Breast epithelium (tissue), 4 donors: ENCODE results near the gene UBALD1. TPM values are rescaled to one million over a fixed set of nuclear protein-coding genes. Genes with fewer than 3 reads are reported as not detected.
"Not testable (repeated sequence)": the region's sequence is repeated elsewhere in the genome, so short reads cannot be mapped to it uniquely, and the experiment has no call there.

Experiments used
- DNase-seq, 2 donors: peaks; one replicate each; pipeline ENCODE4 v3.0.0-alpha.2; 2019; ENCODE audit warnings: low spot score in 2 of 2
- H3K27ac ChIP-seq, 2 donors: fragments of 200-600 bp; sonication (generic) in 1 of 2; one replicate each; pipeline ENCODE4 v1.5.1; 2016 to 2019; ENCODE audit warnings: mild to moderate bottlenecking in 1 of 2
- H3K27me3 ChIP-seq, 2 donors: fragments of 200-600 bp; sonication (generic) in 1 of 2; one replicate each; pipeline versions ENCODE4 v1.5.1 to v1.6.0; 2017 to 2019; ENCODE audit warnings: control low read depth in 1 of 2, mild to moderate bottlenecking in 1 of 2
- H3K36me3 ChIP-seq: fragments of 200-600 bp; one replicate; pipeline ENCODE4 v1.5.1; 2019
- H3K4me1 ChIP-seq, 2 donors: fragments of 200-600 bp; sonication (generic); one replicate each; pipeline ENCODE4 v1.5.1; 2016 to 2019; ENCODE audit warnings: control low read depth in 1 of 2
- H3K4me3 ChIP-seq, 3 donors: fragments of 200-600 bp; sonication (generic); 1 replicate in 2 of 3; 2 replicates in 1 of 3; pipeline ENCODE4 v1.5.1; 2016 to 2019; ENCODE audit warnings: mild to moderate bottlenecking in 3 of 3, moderate library complexity in 2 of 3
- H3K9me3 ChIP-seq, 2 donors: fragments of 200-600 bp; sonication (generic) in 1 of 2; one replicate each; pipeline ENCODE4 v1.5.1; 2016 to 2019; ENCODE audit warnings: control low read depth in 1 of 2
- POLR2A ChIP-seq: fragments of 450-650 bp; IDR thresholded peaks from one replicate; pipeline ENCODE4 v1.6.1; 2016; ENCODE audit warnings: antibody characterized with exemption, mild to moderate bottlenecking, moderate library complexity
- POLR2AphosphoS5 ChIP-seq, 3 donors: sonication (generic); formaldehyde crosslinking; IDR thresholded peaks; one replicate each; pipeline ENCODE4 v1.6.1; 2017; ENCODE audit warnings: antibody characterized with exemption in 3 of 3
- intact Hi-C: fragments of 100-400 bp; cut with DNase I; formaldehyde crosslinking; loops from one replicate; pipeline ENCODE4 v1.15.1; 2023; ENCODE audit warnings: low total_unique reads
- total RNA-seq, 3 donors: library from RNA; depleted of rRNA; stranded (reverse); fragments of >200 nt; gene quantifications; one replicate each; pipeline ENCODE4 v1.1.0, GENCODE V29; 2016
- TF ChIP-seq, protein P1 (sequence below), 3 donors: fragments of 450-650 bp; IDR thresholded peaks; one replicate each; pipeline ENCODE4 v1.5.1; 2016 to 2017; ENCODE audit warnings: antibody characterized with exemption in 3 of 3, mild to moderate bottlenecking in 3 of 3, moderate library complexity in 3 of 3

UBALD1 gene
- total RNA-seq, 3 donors from 2014 or later = 5.8 to 11.3 (median 7.2) TPM

GRCh38 chr16:4650443-4651074, 35.9 kb upstream of the UBALD1 start:
- H3K27ac ChIP-seq, H3K27me3 ChIP-seq, H3K9me3 ChIP-seq, DNase-seq, intact Hi-C loops, H3K36me3 ChIP-seq, H3K4me1 ChIP-seq, H3K4me3 ChIP-seq: not testable (repeated sequence)
- TF ChIP-seq, protein P1, sequence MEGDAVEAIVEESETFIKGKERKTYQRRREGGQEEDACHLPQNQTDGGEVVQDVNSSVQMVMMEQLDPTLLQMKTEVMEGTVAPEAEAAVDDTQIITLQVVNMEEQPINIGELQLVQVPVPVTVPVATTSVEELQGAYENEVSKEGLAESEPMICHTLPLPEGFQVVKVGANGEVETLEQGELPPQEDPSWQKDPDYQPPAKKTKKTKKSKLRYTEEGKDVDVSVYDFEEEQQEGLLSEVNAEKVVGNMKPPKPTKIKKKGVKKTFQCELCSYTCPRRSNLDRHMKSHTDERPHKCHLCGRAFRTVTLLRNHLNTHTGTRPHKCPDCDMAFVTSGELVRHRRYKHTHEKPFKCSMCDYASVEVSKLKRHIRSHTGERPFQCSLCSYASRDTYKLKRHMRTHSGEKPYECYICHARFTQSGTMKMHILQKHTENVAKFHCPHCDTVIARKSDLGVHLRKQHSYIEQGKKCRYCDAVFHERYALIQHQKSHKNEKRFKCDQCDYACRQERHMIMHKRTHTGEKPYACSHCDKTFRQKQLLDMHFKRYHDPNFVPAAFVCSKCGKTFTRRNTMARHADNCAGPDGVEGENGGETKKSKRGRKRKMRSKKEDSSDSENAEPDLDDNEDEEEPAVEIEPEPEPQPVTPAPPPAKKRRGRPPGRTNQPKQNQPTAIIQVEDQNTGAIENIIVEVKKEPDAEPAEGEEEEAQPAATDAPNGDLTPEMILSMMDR (IDR thresholded peaks at IDR 0.05) = peak in 2 of 3 donors; percentile 34 to 36

- H3K4me1 ChIP-seq = no peaks in the 10 kb centered on the region
- DNase-seq = no peak
- intact Hi-C loops = no loop called here
These were observed 35.2 kb upstream of the UBALD1 start for GRCh38 chr16:4649744-4650442.

DNA sequence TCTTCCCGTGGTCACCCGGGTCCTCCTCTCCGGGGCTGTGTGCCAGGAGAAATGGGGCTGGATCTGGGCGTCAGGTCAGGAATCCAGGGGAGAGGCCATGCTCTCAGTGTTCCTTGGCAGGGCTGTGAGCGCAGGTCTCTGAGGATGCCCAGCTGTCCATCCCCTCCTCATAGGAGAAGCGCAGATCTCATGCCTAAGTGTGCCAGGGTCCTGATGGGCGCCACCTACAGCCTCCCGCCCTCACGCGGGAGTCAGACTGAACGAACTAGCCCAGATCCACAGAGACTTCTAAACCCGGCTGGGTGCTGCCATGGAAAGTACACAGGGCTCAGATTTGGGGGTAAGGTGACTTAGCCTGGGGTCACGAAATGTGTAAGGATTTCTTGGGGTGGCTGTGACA, 34.2 kb upstream of the UBALD1 start:
- H3K36me3 ChIP-seq = no peaks in the 10 kb centered on the region
- TF ChIP-seq POLR2A = no peak
- TF ChIP-seq, protein P1 (IDR thresholded peaks at IDR 0.05) = no peak
- TF ChIP-seq POLR2AphosphoS5 (IDR thresholded peaks at IDR 0.05) = no peak
- H3K9me3 ChIP-seq = no peaks in the 10 kb centered on the region
- H3K4me3 ChIP-seq = no peak overlapping the region
- no peaks in the 10 kb centered on the region for H3K4me1 ChIP-seq
- no peak overlapping the region for H3K27ac ChIP-seq
- no peaks in the 10 kb centered on the region for H3K27me3 ChIP-seq
- intact Hi-C loops = no loop called here
- DNase-seq = no peak

More at GRCh38 chr16:4649744-4650442, 35.2 kb upstream of the UBALD1 start:
- Histone ChIP-seq H3K36me3 (no peaks in the 10 kb centered on the region), H3K27me3 (no peaks in the 10 kb centered on the region), H3K27ac (no peak overlapping the region), H3K9me3 (no peaks in the 10 kb centered on the region), H3K4me3 (no peak overlapping the region)
- TF ChIP-seq, protein P1 (IDR thresholded peaks at IDR 0.05) = no peak
- no peak for TF ChIP-seq POLR2A
- no peak for TF ChIP-seq POLR2AphosphoS5 (IDR thresholded peaks at IDR 0.05)

GRCh38 chr16:4647644-4647980, 32.9 kb upstream of the UBALD1 start:
- DNase-seq = no peak
- intact Hi-C loops = no loop called here
- Histone ChIP-seq H3K4me1 (no peaks in the 10 kb centered on the region), H3K9me3 (no peaks in the 10 kb centered on the region), H3K36me3 (no peaks in the 10 kb centered on the region), H3K27me3 (no peaks in the 10 kb centered on the region), H3K27ac (no peak overlapping the region), H3K4me3 (no peak overlapping the region)
- TF ChIP-seq, protein P1 (IDR thresholded peaks at IDR 0.05) = no peak
- TF ChIP-seq POLR2AphosphoS5 (IDR thresholded peaks at IDR 0.05) (no peak), POLR2A (no peak)

DNA sequence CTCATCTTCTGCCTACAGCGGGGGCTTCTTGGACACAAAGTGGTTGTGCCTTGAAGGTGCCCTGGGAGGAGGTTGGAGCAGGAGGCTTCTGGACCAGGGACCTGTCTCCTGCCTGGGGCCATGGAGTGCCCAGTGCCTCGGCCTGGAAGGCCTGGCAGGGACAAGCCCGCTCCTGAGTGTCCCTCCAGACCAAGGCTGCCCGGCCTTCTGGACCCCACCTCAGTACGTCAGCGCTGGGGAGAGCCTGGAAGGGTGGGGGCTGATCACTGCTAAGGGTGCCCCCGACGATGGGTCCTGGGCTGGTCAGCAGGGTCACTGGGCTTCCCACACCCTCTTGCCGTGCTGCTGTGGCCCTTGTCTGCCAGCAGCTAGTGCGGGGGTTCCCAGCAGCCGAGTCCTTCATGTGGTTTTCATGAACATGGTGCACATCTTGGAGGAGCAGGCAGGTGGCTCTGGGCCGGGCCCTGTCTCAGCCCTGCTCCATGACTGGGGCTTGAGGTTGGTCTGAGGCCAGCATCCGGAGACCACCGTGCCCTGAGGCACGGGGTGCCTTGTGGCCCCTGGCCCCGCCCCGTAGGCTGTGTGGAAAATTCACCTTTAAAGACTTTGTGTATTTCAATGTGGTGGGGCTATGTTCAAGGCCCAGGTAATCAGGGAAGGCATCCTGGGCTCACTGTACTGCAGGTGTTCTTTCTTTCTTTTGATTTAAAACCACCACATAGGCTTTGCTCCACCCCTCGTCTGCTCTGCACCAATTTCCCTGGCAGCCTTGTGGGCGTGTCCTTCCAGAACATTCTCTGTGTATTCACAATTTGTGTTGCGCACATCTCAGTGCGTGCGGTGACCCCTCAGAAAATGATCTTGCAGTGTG, 32.3 kb upstream of the UBALD1 start:
- intact Hi-C loops = no loop called here
- H3K27me3 ChIP-seq = no peaks in the 10 kb centered on the region

More for the DNA sequence above, 32.3 kb upstream of the UBALD1 start:
- no peaks in the 10 kb centered on the region for H3K36me3 ChIP-seq
- H3K4me1 ChIP-seq = no peaks in the 10 kb centered on the region
- TF ChIP-seq, protein P1 (IDR thresholded peaks at IDR 0.05) = no peak
- no peak for TF ChIP-seq POLR2AphosphoS5 (IDR thresholded peaks at IDR 0.05)
- no peak for DNase-seq
- H3K4me3 ChIP-seq = no peak overlapping the region
- no peaks in the 10 kb centered on the region for H3K9me3 ChIP-seq
- H3K27ac ChIP-seq = no peak overlapping the region
